SKM-1 treated with dmso at 0.1 percent for 144 hours (cell line): ENCODE results near the gene NUP98.

Experiments
- DNase-seq: peaks from one replicate; lab custom pipeline; 2025; ENCODE audit not compliant: unreplicated experiment; lab: John Stamatoyannopoulos, UW

The NUP98 gene

DNA sequence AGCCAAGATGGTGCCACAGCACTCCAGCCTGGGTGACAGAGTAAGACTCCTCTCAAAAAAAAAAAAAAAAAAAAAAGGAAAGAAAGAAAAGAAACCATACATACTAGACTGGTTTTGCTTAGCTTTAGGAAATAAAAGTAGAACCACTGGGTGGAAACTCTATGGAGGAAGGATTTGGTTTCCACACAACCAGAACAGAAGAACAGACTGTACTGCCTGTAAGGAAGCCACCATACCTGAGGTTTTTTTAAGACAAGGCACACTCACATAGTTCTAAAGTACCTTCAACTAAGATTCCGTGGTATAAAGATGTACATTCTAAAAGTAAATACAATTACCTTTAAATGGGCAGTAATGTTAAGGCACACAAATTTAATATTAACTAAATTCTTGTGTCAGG lies 58.6 kb downstream of the NUP98 start:
- DNase-seq: no peak

GRCh38 chr11:3738241-3738640 lies 59.1 kb downstream of the NUP98 start:
- no peak for DNase-seq

DNA sequence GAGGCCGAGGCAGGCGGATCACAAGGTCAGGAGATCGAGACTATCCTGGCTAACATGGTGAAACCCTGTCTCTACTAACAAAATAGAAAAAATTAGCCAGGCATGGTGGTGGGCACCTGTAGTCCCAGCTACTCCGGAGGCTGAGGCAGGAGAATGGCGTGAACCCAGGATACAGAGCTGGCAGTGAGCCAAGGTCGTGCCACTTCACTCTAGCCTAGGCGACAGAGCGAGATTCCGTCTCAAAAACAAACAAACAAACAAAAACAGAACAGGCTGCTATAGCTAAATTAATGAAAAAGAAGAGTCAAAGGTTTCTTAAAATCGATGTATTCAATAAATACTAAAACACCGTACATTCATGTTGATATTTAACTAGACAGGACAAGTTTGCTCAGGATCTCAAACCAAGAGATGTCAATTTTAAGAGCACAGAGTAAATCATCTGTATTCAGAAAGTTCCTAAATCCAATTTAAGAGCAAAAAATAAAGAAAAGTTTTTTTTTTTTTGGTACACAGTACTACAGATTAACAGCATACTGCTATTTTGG lies 59.9 kb downstream of the NUP98 start:
- no peak for DNase-seq

DNA sequence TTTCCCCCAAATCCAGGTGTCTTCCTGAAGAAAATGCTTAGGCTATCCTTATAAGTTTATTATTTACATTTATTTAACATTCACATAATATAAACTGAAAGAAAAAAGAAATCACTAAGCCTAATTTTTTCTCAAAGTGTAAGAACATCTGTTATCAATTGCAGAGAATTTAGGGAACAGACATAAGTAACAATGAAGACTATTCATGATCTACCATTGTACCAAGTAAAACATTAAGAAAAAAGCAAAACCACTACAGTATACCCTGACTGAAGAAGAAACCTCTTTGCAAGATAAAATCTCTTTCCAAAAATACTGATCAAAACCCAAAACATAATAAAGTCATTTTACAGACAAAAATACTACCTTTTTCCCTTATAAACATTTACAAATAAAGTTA lies 60.5 kb downstream of the NUP98 start:
- no peak for DNase-seq

DNA sequence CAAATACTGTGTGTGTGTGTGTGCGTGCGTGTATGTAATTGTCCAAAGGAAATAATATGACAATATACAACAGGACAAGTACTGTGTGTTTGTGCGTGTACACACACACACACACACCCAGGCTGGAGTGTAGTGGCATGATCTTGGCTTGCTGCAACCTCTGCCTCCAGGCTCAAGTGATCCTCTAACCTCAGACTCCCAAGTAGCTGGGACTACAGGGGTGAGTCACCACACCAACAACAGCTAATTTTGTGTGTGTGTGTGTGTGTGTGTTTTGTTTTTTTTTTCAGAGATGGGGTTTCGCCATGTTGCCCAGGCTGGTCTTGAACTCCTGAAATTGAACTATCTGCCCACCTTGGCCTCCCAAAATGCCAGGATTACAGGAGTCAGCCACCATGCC lies 61.5 kb downstream of the NUP98 start:
- DNase-seq: no peak

DNA sequence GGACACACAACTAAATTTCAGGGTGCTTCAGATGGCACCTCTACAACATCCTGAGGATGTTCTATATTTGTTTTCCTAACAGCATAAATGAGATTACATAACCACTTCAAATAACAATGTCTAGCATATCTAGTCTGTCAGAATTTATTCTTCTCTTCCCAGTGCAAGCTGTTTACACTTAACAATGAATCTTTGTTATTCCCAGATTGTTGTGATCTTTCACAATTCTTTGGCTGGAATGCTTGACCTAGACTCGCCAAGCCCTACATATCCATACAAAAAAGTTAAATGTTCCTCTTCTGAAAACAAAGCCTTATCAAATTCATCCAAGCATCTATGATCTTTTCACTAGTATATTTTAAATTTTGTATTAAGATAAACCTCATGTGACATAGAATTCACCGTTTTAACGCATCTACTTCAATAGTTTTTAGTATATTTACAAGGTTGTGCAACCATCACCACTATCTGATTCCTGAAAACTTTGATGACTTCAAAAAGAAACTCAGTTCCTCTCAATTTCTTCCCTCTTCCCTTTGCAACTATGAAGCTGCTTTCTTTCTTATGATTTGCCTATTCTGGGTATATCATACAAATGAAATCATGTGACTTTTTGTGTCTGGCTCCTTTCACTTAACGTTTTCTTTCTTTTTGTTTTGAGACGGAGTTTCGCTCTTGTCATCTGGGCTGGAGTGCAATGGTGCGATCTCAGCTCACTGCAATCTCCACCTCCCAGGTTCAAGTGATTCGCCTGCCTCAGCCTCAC lies 64.5 kb downstream of the NUP98 start:
- no peak for DNase-seq

GRCh38 chr11:3723014-3723708 lies 74.2 kb downstream of the NUP98 start:
- DNase-seq: no peak

DNA sequence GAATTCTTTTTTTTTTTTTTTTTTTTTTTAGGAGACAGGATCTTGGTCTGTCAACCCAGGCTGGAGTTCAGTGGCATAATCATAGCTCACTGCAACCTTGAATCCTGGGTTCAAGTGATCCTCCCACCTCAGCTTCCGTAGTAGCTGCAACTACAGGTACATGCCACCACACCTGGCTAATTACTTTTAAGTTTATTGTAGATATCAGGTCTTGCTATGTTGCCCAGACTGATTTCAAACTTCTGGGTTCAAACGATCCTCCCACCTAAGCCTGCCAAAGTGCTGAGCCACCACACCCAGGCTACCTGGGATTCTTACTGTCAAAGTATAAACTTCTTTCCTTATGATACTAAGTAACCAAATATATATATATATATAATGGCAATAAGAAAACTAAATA lies 75.3 kb downstream of the NUP98 start:
- no peak for DNase-seq

DNA sequence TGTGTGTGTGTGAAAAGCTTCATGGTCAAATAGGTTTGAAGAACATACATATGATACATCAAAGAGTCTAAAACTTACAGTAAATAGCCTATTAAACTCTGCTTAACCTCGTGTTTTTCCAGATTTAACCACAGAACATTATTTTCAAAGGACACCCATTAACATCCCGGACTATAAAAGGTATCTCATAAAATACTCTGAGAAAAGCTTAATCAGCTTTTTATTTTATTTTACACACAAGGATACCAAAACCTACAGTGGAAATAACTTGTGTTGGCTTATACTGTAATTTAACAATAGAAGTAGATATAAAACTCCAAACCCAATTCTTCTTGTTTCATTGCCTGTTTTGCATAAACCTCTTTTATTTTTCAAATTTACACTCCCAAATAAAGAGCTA lies 76.4 kb downstream of the NUP98 start:
- no peak for DNase-seq

- no peak for DNase-seq
These were observed 85.1 kb downstream of the NUP98 start for GRCh38 chr11:3712274-3712673.

DNA sequence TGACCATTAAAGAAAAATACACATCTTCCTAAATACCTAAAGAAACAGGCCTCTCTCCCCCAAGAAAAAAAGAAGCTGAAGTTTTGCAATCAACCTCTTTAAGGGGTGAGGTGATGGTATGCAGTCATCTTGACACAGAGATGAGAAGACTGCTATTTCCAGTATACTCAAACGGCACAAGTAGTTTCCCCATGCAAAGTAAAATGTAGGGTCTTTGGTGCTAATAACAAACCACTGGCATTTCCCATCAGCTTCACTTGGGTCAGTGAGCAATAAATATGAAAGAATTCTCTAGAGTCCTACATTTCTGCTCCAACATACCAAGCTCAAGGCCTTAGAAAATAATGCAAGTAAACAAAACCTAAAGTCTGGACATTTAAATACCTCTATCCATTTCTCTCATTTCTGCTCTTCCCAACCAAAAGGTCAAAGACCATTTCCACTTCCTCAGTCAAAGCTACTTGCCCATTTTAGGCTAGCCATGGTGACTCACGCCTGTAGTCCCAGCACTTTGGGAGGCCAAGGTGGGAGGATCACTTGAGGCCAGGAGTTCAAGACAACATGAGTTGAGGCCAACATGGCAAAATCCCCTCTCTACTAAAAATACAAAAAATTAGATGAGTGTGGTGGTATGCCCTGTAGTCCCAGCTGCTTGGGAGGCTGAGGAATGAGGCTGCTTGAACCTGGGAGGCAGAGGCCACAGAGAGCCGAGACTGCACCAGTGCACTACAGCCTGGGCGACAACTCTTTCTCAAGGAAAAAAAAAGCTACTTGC lies 86.7 kb downstream of the NUP98 start:
- no peak for DNase-seq

GRCh38 chr11:3709977-3710376 lies 87.4 kb downstream of the NUP98 start:
- no peak for DNase-seq

DNA sequence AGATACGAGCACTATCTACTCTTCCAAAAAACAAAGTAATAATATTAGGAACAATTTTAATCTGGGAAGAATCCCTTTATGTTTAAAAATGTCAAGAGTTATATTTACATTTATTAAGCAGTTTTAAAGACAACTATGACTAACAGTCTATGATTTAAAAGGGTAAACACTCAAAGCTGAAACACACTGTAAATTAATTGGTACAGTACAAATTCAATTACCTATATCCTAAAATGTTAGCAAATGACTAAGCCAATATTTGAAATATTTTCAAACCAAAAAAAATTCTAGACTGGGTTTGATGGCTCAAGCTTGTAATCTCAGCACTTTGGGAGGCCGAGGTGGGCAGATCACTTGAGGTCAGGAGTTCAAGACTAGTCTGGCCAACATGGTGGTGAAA lies 90.2 kb downstream of the NUP98 start:
- no peak for DNase-seq

DNA sequence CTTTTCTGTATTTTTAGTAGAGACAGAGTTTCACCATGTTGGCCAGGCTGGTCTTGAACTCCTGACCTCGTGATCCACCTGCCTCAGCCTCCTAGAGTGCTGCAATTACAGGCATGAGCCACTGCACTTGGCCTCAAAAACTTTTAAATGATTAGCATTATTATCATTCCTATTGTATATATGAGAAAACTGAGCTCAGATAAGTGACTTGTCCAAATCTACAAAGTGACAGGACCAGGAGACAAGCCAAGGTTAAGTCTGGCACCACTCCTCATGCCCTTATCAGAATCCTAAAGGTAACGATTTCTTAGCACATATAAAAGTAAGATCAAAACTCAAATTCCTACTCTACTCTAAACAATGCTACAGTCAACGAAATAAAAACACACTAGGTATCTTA lies 94.0 kb downstream of the NUP98 start:
- DNase-seq: no peak

DNA sequence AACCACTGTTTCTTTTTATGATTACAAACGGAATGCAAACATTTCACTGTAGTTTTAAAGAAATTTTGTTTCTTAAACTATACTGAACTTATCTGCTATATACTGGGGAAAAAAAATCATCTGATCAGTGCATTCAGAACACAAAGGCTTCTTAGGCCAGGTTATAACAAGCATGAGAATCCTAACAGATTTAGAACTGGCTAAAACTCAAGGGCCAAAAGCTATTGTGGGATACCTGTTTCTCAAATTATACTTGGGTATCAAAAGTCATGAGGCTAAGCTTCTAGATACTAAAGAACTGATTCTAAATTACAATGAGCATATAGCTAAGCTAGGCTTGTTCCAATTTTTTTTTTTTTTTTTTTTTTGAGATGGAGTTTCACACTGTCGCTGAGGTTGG lies 96.4 kb downstream of the NUP98 start:
- no peak for DNase-seq

DNA sequence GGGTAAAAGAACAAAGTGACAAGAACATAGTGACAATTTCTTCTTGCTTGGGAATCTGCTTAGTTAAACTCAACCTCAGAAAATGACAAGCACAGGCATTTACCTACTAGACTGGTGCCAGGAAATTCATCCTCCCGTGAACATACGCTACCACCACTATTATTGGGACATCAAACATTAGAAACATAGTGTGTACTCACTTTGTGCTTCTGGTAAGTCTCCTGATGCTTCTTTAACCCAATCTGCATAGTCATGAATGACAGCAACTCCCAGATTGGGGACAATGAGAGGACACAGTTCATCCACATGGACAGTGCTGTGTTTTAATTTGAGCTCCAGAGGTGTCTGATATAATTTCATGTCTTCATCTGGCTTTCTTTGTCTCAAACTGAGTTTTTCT lies 96.9 kb downstream of the NUP98 start:
- no peak for DNase-seq

DNA sequence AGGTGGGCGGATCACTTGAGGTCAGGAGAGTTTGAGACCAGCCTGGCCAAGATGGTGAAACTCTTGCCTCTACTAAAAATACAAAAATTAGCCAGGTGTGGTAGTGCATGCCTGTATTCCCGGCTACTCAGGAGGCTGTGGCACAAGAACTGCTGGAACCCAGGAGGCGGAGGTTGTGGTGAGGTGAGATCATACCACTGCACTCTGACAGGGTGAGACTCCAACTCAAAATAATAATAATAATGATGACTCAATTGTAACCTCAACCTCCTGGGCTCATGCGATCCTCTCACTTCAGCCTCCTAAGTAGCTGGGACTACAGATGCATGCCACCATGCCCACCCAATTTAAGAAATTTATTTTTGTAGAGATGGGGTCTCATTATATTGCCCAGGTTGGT lies 110.6 kb downstream of the NUP98 start:
- DNase-seq: no peak

DNA sequence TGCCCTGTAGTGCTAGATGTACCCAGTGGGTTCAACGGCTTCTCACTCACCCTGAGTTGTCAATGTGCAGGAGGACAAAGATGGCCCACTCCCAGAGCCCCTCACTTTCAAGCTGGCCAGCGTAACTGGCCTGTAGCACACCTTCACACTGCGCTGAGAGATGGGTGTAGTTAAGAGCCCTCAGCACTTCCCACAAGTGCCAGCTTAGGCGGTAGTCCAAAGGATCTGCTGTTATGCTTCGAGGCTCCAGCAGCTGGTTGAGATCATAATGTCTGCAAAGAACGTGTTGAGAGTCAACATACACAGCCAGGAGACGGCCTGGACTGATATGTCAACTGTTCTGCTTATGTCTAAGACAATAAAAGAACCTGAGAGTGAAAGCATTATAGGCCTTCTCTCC lies 111.4 kb downstream of the NUP98 start:
- DNase-seq: no peak

DNA sequence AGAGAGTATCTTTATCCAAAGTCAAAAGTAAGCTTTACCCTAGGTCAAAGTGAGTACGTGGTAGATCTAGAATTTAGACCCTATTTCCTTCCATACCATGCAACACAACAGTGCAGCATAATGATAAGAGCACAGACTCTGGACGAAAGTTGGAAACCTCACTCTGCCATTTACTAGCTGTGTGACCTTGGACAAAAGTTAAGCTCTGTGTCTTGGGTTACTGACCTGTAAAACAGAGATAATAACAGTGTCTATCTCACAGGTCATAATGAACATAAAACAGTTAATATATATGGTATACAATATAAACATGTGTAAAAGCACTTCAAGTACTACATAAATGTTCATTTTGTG lies 112.6 kb downstream of the NUP98 start:
- DNase-seq: no peak

DNA sequence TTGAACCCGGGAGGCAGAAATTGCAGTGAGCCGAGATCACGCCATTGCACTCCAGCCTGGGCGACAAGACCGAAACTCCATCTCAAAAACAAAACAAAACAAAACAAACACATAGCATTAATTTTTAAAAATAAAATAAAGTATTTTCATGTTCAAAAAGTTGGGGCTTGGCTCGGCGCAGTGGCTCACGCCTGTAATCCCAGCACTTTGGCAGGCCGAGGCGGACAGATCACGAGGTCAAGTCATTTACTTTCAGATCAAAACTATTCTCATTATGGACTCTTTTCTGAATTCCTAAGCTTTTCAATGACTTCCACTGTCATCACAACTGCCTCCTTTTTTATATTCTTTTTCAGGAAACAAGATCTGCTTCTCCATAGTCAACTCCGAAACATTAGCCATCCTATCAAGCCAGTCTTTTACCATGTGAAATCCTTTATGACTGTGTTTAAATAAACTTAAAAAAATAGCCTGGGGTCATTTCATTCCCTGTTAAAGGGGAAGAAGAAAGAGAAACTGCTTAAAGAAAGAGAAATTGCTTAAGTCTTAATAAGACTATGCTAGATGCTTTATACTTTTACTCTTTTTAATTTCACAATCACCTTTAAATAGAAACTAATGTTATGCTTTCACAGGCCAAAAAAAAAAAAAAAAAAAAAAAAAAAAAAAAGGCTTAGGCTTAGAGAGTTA lies 113.1 kb downstream of the NUP98 start:
- no peak for DNase-seq

- no peak for DNase-seq
These were observed 114.3 kb downstream of the NUP98 start for GRCh38 chr11:3683039-3683438.
